Kasumi-1 (cell line): Measurements from ENCODE around the gene TMEM222.

ENCODE experiments used
- DNase-seq, 2 experiments: peaks; one replicate each; lab custom pipeline; 2025; lab: John Stamatoyannopoulos, UW

The TMEM222 gene

DNA sequence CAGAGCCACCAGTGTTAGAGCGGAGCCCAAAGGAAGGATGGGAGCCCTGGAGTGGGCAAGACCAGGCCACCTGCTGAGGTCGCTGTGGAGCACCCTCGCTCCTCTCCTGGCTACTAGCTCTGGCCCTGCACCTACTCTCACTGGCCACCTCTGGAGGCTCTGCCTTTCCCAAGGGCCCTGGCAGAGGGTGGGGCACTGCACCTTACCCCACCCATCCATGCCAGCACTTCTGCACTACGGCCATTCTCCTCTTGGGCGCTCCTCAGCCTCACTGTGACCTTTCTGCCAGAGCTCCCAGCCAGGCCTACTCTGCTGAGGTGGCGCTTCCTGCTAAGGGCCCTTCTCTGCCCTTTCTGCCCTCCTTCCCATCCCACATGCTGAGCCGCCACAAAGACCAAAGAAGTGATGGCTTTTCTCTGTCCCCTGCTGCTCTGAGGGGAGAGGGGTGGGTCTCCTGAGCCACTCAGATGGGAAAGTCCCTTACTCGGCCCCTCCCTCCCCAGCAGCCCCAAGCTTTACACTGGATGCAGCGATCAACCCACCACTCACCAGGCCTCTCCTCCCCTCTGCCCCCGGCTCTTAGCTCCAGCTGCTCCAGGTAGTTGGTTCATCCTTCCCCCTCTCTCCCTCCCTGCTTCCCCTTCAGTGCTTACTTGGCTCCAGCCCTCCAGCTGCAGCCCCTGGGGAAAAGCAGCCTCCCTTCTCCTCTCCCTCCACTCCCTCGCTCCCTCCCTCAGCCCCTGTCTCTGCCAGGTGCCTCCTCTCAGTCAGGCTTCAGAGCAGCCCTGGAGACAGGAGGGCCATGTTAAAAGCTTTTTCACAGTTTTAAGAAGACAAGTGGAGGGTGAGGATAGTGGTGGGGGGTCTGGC lies 14.8 kb upstream of the TMEM222 start:
- no peak for DNase-seq

DNA sequence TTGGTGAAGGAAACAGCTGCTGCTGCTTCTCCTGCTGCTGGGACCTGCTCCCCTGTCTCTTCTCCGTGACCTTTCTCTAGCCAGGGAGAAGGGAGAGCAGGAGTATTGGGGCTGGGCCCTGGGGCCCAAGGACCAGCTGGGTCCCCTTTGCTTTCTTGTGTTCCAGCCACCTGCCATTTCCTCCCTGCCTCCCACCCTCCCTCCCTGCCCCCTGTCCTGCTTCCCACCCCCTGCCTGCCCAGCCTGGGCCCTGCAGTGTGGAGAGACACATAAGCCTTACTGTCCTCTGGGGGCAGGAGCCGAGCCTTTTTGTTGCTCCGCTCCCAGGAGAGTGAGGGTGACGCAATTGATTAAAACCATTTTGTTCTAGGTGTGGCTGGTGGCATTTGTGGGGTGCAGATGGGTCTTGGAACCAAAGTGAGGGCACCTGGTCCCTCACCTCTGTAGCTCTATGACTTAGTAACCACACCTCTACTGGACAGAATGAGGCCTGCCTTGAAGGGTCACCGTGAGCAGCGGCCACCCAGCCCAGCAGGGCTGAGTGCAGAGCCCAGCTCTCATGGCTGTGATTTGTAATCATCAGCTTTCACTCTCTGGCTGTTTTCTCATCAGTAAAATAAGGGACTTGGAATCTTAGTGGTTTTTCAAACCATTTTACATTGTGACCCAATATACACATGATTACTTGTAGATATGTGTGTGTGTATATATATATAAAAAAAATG lies 13.9 kb upstream of the TMEM222 start:
- DNase-seq: no peak

DNA sequence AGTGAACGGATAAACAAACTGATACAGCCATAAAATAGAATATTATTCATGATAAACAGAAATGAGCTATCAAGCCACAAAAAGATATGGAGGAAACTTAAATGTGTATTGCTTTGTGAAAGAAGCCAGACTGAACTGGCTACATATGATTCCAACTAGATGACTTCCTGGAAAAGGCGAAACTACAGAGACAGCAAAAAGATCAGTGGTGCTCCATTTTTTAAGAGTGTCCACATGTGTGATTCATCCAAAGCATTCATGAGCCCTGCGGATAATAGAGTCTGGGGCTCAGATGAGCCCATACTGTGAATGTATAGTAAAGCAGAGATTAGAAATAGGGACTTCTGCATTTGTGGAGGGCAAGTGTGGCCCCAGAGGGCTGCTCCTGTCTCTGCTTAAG lies 7.8 kb upstream of the TMEM222 start:
- DNase-seq: no peak

DNA sequence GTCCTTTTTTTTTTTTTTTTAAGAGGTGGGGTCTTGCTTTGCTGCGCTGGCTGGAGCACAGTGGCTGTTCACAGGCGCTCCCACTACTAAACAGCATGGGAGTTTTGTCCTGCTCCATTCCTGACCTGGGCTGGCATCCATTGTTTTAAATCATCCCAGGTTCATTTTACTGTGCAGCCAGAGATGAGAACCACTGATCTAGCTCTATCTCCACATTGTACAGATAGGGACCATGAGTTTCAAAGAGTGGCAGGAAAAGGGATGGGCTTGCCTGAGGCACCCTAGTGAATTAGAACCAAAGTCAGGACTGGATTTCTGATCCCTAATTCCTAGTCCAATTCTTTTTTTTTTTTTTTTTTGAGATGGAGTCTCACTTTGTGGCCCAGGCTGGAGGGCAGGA lies 7.2 kb upstream of the TMEM222 start:
- no peak for DNase-seq

DNA sequence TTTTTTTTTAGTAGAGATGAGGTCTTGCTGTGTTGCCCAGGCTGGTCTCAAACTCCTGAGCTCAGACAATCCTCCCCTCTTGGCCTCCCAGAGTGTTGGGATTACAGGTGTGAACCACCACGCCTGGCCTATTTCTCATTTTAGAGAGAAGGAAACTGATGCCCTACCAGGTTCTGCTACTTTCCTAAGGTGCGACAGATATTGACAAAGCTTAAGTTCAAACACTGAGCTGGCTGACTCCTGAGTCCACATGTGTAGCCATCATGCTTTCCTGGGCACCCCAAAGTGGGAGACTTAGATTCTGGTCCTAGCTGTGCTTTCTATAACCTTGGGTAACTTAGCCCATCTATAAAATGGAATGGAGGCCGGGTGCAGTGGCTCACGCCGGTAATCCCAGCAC lies 5.1 kb upstream of the TMEM222 start:
- no peak for DNase-seq

DNA sequence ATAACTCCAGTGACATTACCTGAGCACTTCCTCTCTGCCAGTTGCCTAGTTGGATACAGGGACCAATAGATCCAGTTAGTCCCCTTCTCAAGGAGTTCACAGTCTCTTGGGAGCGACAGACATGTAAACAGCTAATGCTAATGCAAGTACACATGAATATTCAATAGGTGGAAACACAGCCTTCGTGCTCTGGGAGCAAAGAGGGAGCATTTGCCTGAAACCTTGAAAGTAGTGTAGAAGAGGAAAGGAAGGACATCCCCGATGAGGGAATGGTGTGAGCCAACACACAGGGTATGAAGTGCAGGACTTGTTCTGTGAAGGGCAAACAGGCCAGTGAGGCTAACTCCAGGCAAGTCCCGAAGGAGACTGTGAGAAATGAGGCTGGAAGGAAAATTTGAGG lies 3.8 kb upstream of the TMEM222 start:
- no peak for DNase-seq

DNA sequence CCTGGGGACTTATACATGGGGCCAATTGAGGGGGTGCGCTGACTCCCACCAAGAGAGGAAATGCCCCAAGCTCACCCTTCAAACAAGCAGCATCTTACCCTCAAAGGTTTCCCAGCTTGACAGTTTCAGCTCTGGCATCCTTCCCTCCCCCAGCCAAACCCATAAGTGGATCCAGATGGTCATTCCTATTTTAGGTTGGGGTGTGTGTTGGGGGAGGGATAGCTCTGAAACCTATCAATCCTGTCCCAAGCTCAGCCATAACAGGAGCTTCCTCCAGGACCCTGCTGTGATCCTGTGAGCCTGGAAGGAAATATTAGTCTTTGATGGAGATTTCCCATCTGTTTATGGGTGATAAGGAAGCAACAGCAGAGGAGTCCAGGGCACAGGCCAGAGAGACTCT lies 3.4 kb upstream of the TMEM222 start:
- no peak for DNase-seq

DNA sequence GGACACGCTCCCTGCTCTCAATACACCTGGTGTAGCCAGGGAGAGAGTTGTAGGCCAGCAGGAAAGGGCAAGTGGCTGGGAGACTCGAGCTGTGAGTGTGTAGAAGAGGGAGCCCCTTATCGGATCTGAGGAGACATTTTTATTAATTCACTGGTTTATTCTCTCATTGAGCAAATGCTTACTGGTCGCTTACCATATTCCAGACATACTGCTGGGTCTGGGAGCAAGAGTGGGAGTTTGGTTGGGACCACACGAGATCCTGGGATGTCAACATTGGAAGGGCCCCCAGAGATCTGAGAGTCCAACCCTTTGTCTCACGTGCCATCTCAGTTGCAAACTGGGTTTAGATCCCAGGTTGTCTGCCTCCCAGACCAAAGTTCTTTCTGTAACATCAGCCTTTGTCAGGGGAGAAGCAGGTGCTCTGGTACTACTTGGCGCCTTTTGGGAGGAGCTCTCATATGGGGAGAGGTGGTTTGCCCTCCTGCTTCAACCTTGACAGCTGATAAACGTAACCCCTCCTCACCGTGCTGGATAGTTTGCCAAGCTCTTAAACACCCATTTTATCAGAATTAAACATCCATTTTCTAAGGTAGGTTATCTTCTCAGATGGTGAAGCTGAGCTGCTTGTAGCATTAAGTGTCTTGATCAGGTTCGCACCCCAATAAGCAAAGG lies 742 bp downstream of the TMEM222 start:
- DNase-seq: no peak

DNA sequence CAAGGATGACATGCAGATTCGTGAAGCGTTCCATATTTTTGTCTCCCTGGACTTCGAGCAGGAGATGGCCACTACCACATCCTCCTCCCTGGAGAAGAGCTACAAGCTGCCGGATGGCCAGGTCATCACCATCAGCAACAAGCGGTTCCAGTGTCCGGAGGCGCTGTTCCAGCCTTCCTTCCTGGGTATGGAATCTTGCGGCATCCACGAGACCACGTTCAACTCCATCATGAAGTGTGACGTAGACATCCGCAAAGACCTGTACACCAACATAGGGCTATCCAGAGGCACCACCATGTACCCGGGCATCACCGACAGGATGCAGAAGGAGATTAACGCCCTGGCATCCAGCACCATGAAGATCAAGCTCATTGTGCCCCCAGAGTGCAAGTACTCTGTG lies 3.3 kb downstream of the TMEM222 start:
- no peak for DNase-seq

DNA sequence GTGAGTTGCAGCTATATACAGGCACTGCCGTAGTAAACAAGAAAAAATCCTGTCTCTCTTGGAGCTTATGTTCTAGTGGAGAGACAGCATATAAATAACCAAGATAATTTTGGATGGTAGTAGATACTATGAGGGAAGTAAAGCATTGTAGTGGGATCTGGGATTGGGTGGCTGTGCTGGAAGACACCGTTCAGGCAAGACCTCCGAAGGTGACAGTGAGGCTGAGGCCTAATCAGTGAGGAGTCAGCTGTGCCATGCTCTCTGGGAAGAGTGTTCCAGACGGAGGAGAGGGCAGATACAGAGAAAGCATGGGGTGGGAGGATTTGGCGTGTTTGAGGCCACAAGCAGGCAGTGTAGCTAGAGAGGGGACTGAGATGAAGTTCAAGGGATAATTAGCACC lies 6.0 kb downstream of the TMEM222 start:
- DNase-seq: no peak

DNA sequence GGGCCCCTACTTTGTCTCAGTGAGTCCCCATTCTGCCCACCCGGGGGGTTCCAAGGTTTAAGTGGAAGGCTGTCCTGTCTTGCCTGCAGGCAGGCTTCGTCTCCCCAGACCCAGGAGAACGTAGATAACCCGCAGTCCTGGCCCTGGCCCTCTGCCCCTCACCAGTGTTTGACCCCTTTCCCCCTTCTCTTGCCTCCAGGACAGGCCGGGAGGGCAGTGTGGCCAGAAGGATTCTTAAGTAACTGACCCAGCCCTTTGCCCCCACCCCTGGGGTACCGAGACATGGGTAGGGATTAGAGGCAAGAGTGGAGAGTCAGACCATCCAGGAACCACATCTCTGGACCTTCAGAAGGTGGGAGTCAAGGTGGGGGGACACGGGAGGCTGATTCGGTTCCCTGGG lies 8.8 kb downstream of the TMEM222 start:
- DNase-seq: no peak

DNA sequence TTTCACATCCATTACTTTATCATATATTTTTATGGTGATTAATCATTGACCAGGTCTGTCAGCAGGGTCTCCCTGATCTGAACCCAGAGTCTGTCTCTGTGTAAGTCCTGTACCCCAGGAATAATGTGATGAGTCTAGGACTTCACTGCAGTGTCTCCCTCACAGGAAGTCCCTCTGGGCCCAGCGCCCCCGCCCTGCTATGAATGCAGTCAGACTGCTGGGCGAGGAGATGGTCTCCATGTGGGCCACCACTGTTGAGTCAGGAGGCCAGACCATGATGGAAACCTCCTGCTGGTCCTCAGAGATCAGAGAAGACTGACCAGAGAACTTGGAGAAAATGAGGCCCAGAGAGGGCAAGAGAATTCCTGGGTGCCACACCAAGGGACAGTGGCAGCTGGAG lies 9.5 kb downstream of the TMEM222 start:
- DNase-seq: no peak

DNA sequence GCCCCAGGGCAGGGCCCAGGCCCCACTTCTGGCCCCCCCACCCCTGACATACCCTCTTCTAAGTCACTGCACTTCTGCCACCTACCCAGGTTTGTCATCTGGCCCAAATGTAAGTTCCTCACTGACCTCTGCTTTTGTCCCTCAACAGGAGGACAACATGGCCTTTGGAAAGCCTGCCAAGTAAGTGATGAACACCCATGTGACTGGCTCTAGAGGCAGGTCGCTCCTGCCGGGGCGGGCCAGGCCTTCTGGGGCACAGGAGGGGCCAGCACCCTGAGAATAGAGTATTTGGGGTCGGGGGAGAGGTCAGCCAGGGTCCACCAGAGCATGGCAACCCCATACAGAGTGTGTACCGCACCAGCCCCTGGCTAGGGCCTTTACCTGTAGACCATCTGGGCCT lies 10.0 kb downstream of the TMEM222 start:
- DNase-seq: no peak

DNA sequence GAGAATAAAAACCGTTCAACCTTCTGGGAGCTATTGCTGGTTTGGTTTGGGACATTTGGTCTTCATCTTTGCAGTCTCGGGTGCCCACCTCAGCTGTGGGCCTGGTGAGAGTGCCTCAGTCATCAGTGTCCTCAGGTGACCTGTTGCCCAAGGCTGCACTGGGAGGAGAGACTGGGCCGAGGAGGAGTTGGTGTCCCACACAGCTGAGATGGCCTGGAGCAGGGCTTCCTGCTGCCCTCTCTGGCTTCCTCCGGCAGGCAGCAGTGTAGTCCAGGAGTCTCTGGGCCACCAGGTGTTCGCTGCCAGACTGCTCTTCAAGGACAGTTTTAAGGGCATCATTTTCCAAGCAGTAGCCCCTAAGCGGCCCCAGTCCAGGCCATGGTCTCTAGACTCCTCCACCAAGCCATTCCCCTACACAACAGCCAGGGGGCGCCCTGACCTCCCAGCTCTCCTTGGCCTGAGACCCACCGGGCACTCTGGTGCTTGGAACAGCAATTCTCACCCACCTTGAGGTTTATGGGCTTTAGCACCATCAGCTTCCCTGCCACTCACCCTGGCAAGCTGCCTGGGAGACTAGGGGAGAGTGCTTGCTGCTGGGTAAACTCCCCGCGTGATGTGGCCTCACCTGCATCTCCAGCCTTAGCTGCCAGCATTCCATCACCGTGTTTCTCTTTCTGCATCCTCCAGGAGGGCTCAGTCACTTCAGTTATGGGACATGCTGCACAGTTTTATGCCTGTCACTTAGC lies 10.7 kb downstream of the TMEM222 start:
- peak; percentile 39 to 56 for DNase-seq

DNA sequence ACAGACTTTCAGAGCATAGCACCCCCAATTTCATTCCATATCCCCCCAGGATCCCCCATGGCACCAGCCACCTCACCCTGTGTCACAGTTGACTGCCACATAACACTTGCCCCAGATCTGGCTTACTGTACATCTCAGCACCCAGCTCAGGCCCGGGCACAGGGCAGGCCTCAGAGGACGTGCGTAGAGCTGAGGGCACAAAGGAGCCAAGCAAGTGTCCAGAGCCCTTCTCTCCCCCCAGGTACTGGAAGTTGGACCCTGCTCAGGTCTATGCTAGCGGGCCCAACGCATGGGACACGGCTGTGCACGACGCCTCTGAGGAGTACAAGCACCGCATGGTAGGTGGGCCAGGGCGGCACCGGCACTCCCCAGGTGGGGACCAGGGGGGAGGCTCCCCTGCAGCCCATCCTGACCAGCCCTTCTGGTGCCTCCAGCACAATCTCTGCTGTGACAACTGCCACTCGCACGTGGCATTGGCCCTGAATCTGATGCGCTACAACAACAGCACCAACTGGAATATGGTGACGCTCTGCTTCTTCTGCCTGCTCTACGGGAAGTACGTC lies 11.8 kb downstream of the TMEM222 start:
- DNase-seq: no peak

DNA sequence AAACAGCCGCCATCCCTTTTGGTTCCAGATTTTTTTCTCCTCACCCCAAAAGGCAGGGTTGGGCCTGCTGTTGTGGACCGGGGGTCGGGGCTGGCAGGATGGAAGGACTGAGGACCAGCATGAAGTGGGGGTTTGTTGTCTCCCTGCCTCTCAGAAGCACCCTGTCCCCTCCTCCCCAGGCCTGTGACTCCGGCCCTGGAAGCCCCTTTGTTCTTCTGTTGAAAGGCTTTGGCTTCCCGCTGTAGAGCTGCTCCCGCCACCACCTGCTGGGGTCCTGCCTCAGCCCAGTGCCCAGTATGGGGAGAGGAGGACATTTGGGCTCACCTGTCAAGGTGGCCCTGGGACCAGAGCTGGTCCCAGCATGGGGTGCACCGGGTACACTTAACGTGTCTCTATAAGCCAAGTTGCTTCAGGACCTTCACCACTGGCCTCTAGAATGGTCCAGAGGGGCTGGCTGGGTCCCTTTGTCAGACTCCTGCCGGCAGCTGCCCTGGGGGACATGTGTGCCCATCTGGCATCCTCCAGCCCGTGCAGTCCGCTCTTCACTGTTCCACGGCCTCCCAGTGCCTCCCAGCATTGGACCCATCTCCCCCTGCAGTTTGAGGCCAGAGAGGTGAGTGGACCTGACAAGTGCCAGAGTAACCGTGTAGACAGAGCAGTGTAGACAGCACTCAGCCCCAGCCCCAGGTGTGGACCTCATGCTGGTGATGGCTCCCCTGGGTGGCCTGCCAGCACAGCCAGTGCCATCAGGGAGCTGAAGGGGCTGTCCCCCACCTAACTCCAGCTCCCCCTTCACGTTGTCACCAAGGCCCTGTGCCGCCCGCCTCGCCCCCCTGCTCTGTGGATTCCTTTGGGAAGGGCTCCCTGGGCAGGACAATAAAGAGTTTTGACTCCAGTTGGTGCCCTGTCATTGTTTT lies 13.8 kb downstream of the TMEM222 start:
- no peak for DNase-seq

DNA sequence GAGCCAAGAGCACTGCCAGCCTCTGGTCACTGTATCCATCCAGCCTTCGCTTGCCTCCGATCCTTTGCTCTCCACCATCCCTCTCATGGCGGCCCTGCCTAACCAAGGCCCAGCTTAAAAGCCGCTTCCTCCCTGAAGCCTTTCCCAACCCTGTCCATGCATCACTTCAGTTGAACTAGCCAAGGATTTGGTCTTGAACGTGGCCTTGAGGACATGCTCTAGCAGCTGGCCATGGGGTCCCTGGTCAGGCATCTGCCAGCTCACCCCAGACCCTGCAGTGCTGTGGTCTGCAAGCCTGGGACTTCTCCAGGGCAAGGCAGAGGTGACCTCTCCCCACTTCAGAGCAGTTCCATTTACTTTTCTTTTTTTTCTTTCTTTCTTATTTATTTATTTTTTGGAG lies 14.8 kb downstream of the TMEM222 start:
- DNase-seq: no peak

DNA sequence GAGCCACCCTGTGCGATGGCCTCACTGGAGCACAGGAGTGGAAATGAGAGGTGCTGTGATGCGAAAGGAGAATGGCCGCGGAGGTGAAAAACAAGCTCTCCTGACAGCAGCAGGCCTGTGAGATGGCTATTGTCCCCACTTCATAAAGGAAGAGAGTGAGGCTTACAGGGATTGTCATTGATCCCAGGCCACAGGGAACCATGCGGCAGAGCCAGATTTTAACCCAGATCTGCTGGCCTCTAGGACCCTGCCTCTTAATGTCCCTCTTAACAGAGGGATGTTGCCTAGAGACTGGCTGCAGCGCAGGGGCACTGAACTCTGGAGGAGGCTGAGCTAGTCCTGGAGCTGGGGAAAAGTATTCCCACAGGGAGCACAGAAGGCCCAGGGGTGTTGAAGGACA lies 16.8 kb downstream of the TMEM222 start:
- DNase-seq: no peak

DNA sequence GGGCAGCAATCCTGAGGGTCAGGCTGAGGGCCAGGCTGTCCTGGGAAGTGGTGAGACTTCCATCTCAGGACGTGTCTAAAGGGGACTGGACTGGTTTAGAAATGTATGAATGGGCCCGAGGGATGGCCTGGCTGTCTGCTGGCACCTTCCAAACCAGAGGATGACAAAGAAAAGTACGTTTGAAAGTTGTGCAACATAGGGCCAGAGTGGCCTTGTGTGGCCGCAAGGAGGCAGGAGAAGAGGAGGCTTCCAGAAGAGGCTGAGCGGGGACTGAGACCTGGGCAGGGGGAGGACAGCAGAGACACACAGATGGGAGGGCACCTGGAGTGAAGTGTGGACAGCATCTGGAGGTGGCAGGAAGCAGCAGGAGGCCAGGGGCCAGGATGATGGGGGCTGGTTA lies 17.2 kb downstream of the TMEM222 start:
- no peak for DNase-seq

DNA sequence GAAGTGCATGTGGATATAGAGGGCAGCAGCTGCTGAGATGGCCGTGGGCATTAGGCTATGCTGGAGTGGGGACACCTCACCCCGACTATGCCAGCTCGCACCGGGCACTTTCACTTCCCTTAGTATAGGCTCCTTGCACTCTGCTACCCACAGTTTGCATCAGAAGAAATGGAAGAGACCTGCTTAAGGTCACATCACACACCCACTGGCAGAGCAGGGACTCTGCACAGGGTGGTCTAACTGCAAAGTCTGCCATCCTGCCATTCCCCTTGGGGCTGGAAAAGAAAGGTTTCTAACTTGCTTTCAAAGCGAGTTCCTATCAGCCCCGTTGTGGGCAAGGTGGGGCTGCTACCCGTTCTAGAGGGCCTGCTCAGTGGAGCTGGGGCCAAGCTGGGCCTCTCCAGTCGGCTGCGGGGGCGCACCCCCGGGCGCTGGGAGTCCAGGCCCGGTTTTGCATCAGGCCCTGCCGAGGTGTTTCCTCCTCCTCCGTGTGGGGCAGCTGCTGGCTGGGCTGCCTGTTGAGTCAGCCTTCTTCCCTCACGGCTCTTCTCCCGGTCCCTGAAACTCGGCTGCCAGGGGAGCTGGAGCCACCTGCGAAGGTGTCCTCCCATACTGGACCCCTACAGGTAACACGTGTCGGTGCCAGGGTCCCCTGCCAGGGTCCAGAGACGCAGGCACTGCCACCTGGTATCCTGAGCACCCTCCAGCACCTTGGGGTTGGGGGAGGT lies 19.7 kb downstream of the TMEM222 start, which contains the start of gene SYTL1:
Gene SYTL1 (plus strand): TSS at position 498 of the 728 bp plus-strand sequence. CDS start 3,313 bp downstream, outside the sequence.
- peak; percentile 81 for DNase-seq
